Measurements from ENCODE around the gene ATG9B.
A peak's percentile ranks its signal among the peaks of the same experiment; 100 is the strongest.

The ATG9B gene

DNA sequence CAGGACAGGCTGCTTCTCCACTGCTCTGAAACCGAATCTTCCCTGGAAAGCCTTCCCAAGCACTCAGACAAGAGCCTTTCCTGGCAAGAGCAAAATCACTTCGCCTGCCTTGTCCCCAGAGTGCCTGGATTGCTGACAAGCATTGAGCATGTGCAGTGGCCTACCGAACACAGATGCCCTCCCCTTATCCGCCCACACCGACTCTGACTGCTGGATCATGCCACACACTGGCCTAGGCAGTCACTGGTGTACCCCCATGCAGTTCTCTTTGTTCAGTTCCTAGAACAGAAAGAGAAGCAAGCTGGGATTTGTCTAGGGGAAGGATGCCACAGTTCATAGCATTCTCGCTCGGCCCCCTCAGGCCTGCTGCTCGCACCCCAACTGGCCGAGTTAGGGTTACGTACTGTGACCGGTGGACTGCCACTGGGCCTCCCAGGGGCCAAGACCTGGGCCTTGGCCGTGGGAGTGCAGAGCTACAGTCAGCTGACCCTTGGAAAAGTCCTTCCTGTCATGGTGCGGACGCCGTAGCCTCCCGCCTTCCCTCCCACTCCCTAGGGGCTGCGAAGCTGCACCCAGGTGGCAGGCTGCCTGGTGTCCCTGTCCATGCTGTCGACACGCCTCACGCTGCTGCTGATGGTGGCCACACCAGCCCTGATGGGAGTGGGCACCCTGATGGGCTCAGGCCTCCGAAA lies 10.9 kb upstream of the ATG9B start:
- DNase-seq = no peak
- H3K4me3 ChIP-seq (ENCODE audit: low read depth, low read length) = no peak overlapping the region
- H3K27me3 ChIP-seq (replicated peaks) = no peaks in the 10 kb centered on the region
- H3K27ac ChIP-seq = no peak overlapping the region
- TF ChIP-seq, protein P1, sequence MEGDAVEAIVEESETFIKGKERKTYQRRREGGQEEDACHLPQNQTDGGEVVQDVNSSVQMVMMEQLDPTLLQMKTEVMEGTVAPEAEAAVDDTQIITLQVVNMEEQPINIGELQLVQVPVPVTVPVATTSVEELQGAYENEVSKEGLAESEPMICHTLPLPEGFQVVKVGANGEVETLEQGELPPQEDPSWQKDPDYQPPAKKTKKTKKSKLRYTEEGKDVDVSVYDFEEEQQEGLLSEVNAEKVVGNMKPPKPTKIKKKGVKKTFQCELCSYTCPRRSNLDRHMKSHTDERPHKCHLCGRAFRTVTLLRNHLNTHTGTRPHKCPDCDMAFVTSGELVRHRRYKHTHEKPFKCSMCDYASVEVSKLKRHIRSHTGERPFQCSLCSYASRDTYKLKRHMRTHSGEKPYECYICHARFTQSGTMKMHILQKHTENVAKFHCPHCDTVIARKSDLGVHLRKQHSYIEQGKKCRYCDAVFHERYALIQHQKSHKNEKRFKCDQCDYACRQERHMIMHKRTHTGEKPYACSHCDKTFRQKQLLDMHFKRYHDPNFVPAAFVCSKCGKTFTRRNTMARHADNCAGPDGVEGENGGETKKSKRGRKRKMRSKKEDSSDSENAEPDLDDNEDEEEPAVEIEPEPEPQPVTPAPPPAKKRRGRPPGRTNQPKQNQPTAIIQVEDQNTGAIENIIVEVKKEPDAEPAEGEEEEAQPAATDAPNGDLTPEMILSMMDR (IDR thresholded peaks at IDR 0.05; ENCODE audit: low read depth, low read length, missing control alignments) = no peak
- in situ Hi-C loops (cut with HindIII; ENCODE audit: low pct_ligation_motif_present, low sequenced_read_pairs) = no loop called here
- H3K36me3 ChIP-seq (replicated peaks) = peaks cover 43% of the 10 kb centered on the region

DNA sequence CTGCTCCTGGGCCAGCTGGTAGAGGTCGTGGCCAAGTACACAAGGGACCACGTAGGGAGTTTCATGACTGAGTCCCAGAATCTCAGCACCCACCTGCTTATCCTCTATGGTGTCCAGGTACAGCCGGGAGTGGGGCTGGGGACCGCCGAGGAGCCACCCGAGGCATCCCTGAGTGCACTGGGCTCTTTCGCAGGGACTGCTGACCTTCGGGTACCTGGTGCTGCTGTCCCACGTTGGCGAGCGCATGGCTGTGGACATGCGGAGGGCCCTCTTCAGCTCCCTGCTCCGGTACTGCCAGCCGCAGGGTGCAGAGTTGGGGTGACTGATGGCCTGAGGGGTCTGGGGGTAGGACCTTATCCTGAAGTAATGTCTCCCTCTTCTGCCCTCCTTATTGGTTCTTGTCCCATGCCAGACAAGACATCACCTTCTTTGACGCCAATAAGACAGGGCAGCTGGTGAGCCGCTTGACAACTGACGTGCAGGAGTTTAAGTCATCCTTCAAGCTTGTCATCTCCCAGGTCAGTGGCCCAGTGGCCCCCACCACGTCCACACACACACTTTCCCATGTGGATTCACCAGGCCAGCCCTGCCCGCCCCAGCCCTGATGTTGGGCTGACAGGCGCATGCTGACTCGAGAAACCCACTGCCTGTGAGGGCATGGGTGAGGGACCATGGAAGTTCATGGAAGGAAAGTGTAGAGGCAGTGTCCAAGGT lies 10.2 kb upstream of the ATG9B start:
- peaks cover 43% of the 10 kb centered on the region for H3K36me3 ChIP-seq (replicated peaks)
- no peak for DNase-seq
- TF ChIP-seq, protein P1 (IDR thresholded peaks at IDR 0.05; ENCODE audit: low read depth, low read length, missing control alignments) = no peak
- H3K4me3 ChIP-seq (ENCODE audit: low read depth, low read length) = no peak overlapping the region
- in situ Hi-C loops (cut with HindIII; ENCODE audit: low pct_ligation_motif_present, low sequenced_read_pairs) = no loop called here
- no peaks in the 10 kb centered on the region for H3K27me3 ChIP-seq (replicated peaks)
- H3K27ac ChIP-seq = no peak overlapping the region

DNA sequence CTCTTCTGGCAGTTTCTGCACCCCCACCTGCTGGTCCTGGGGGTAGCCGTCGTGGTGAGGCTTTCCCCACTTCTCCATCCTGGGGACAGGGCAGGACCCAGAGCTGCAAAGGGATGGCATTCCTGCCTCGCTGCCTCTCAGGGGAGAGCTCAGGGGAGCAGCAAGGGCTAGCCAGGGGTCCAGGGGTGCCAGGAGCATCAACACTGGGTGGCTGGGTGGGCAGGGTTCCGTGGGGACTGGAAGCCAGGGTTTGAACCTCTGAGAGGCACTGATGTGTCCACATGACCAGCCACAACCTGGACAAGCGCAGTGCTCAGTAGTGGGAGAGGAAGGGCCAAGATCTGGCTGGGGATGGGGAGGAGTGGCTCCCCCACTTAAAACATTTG lies 9.6 kb upstream of the ATG9B start:
- Histone ChIP-seq H3K27ac (no peak overlapping the region), H3K4me3 (ENCODE audit: low read depth, low read length) (no peak overlapping the region), H3K36me3 (replicated peaks) (peaks cover 43% of the 10 kb centered on the region), H3K27me3 (replicated peaks) (no peaks in the 10 kb centered on the region)
- in situ Hi-C loops (cut with HindIII; ENCODE audit: low pct_ligation_motif_present, low sequenced_read_pairs) = no loop called here
- TF ChIP-seq, protein P1 (IDR thresholded peaks at IDR 0.05; ENCODE audit: low read depth, low read length, missing control alignments) = no peak
- DNase-seq = no peak

DNA sequence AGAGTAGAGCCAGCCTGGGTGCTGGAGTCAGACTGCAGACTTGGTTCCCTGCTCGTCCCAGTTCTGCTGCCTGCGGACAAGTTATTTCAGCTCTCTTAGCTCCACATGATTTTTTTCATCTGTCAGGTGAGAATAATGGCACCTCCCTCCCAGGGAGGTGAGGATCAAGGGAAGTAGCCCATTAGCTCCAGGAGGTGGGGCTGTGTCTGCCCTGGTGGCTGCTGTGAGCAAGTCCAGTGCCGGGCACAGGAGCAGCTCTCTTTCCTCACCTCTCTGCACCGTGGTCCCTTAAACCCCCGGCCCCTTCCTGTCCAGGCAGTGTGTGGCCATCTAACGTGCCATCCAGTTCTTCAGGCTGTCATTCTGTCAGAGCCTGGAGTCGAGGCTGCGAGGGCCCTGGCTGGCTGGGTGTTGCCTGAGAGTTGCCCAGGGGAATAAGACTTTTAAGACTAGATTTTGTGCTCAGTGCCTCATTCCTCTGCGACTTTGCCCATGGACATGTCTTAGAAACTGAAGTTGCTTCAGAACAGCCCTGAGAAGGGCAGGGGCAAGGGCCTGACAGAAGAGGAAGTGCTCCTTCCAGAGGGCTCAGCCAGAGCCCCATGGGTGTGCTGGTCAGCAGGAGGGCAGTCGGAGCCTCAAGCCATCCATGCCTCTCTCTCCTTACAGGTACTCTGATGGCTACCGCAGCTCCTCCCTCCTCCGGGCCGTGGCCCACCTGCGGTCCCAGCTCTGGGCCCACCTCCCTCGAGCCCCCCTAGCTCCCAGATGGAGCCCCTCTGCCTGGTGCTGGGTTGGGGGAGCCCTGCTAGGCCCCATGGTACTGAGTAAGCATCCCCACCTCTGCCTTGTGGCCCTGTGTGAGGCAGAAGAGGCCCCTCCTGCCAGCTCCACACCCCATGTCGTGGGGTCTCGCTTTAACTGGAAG lies 8.9 kb upstream of the ATG9B start:
- TF ChIP-seq, protein P1 (IDR thresholded peaks at IDR 0.05; ENCODE audit: low read depth, low read length, missing control alignments) = peak; percentile 44
- in situ Hi-C loops (cut with HindIII; ENCODE audit: low pct_ligation_motif_present, low sequenced_read_pairs) = no loop called here

DNA sequence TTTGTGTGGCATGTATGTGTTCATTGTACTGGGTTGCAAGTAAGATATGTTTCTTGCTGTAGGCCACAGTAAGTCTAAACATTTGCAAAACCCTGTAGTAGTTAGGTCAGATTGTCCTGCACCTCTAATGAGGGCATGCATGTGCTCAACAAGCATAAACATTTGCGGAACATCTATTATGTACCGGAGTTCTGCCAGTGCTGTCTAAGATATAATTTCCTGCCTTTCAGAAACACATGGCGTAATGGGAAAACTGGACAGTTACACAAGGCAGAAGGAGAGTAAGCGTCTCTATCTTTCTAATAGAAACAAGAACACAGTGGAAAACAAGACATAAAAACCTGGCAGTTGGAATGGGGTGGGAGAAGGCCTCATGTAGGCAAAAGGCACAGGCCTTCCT lies 6.7 kb upstream of the ATG9B start:
- TF ChIP-seq, protein P1 (IDR thresholded peaks at IDR 0.05; ENCODE audit: low read depth, low read length, missing control alignments) = no peak
- Histone ChIP-seq H3K36me3 (replicated peaks) (peaks cover 27% of the 10 kb centered on the region), H3K27ac (no peak overlapping the region), H3K4me3 (ENCODE audit: low read depth, low read length) (no peak overlapping the region), H3K27me3 (replicated peaks) (no peaks in the 10 kb centered on the region)
- in situ Hi-C loops (cut with HindIII; ENCODE audit: low pct_ligation_motif_present, low sequenced_read_pairs) = no loop called here
- no peak for DNase-seq

More for the DNA sequence above, 8.9 kb upstream of the ATG9B start:
- Histone ChIP-seq H3K36me3 (replicated peaks) (peaks cover 43% of the 10 kb centered on the region), H3K27me3 (replicated peaks) (no peaks in the 10 kb centered on the region), H3K27ac (no peak overlapping the region), H3K4me3 (ENCODE audit: low read depth, low read length) (no peak overlapping the region)
- DNase-seq = no peak
